ENCODE measurements around the gene RFX2.

DNA sequence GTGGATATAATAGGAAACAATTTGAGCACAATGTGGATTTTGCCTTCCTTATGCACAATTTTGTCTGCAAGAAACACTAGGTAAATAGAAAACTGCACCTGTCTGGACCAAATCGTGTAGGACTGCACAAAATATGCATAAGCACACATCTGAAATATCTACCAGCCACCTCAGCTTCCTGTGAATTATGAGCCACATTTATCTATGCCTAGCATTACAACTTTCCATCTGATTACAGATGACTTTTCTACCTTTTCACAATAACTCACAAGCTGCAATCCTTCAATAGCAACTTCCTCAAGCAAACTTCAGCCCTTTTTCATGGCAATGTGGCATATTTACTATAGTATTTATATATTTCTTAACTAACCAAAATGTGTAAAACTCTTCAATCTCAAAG, 5.7 kb upstream of the RFX2 start:
- TF ChIP-seq, protein P1, sequence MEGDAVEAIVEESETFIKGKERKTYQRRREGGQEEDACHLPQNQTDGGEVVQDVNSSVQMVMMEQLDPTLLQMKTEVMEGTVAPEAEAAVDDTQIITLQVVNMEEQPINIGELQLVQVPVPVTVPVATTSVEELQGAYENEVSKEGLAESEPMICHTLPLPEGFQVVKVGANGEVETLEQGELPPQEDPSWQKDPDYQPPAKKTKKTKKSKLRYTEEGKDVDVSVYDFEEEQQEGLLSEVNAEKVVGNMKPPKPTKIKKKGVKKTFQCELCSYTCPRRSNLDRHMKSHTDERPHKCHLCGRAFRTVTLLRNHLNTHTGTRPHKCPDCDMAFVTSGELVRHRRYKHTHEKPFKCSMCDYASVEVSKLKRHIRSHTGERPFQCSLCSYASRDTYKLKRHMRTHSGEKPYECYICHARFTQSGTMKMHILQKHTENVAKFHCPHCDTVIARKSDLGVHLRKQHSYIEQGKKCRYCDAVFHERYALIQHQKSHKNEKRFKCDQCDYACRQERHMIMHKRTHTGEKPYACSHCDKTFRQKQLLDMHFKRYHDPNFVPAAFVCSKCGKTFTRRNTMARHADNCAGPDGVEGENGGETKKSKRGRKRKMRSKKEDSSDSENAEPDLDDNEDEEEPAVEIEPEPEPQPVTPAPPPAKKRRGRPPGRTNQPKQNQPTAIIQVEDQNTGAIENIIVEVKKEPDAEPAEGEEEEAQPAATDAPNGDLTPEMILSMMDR (IDR thresholded peaks at IDR 0.05; ENCODE audit: low read depth, low read length, poor library complexity, severe bottlenecking): no peak
- TF ChIP-seq EZH2phosphoT487 (IDR thresholded peaks at IDR 0.05; ENCODE audit: borderline replicate concordance, low read length): no peak

Measured in DOHH2 (cell line).